SK-N-SH (cell line): ENCODE results near the gene FDXACB1.

Experiments
- CHD2 ChIP-seq: fragments of 150-350 bp; IDR thresholded peaks from 2 replicates; pipeline ENCODE4 v1.6.1; 2018; ENCODE audit warnings: low read length; ENCODE audit not compliant: partially characterized antibody
- FOXJ3 ChIP-seq: sonication (generic); formaldehyde crosslinking; IDR thresholded peaks from 2 replicates; pipeline ENCODE4 v1.5.1; 2020; ENCODE audit warnings: mild to moderate bottlenecking, missing genetic modification reagents
- POLR2AphosphoS5 ChIP-seq: IDR thresholded peaks from 2 replicates; pipeline ENCODE4 v1.6.1; 2012; ENCODE audit warnings: low read depth, low read length
- RAD21 ChIP-seq: IDR thresholded peaks from 2 replicates; pipeline ENCODE4 v1.6.1; 2012; ENCODE audit warnings: mild to moderate bottlenecking, low read length
- RFX5 ChIP-seq: IDR thresholded peaks from 2 replicates; pipeline ENCODE4 v1.6.1; 2012; ENCODE audit warnings: mild to moderate bottlenecking, improper control_type of control experiment, low read length
- USF2 ChIP-seq: fragments of 150-350 bp; IDR thresholded peaks from 2 replicates; pipeline ENCODE4 v1.6.1; 2017; ENCODE audit warnings: antibody characterized with exemption, low read length, low read depth, borderline replicate concordance
- YY1 ChIP-seq: IDR thresholded peaks from 2 replicates; pipeline ENCODE4 v1.4.0; 2012; ENCODE audit warnings: low read depth, mild to moderate bottlenecking
- TF ChIP-seq, protein P1 (sequence below): fragments of 200-600 bp; sonication (generic); IDR thresholded peaks from 2 replicates; pipeline ENCODE4 v1.6.1; 2017; ENCODE audit warnings: antibody characterized with exemption, mild to moderate bottlenecking, moderate library complexity
- TF ChIP-seq, protein P2 (sequence below): IDR thresholded peaks from 2 replicates; pipeline ENCODE4 v1.6.1; 2012; ENCODE audit warnings: mild to moderate bottlenecking, low read depth, low read length, moderate library complexity

- TF ChIP-seq RAD21 (no peak), POLR2AphosphoS5 (no peak), FOXJ3 (CRISPR knock-in tag) (no peak), RFX5 (no peak), USF2 (no peak), YY1 (no peak), CHD2 (no peak)
- TF ChIP-seq, protein P1, sequence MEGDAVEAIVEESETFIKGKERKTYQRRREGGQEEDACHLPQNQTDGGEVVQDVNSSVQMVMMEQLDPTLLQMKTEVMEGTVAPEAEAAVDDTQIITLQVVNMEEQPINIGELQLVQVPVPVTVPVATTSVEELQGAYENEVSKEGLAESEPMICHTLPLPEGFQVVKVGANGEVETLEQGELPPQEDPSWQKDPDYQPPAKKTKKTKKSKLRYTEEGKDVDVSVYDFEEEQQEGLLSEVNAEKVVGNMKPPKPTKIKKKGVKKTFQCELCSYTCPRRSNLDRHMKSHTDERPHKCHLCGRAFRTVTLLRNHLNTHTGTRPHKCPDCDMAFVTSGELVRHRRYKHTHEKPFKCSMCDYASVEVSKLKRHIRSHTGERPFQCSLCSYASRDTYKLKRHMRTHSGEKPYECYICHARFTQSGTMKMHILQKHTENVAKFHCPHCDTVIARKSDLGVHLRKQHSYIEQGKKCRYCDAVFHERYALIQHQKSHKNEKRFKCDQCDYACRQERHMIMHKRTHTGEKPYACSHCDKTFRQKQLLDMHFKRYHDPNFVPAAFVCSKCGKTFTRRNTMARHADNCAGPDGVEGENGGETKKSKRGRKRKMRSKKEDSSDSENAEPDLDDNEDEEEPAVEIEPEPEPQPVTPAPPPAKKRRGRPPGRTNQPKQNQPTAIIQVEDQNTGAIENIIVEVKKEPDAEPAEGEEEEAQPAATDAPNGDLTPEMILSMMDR, result no peak
- TF ChIP-seq, protein P2, sequence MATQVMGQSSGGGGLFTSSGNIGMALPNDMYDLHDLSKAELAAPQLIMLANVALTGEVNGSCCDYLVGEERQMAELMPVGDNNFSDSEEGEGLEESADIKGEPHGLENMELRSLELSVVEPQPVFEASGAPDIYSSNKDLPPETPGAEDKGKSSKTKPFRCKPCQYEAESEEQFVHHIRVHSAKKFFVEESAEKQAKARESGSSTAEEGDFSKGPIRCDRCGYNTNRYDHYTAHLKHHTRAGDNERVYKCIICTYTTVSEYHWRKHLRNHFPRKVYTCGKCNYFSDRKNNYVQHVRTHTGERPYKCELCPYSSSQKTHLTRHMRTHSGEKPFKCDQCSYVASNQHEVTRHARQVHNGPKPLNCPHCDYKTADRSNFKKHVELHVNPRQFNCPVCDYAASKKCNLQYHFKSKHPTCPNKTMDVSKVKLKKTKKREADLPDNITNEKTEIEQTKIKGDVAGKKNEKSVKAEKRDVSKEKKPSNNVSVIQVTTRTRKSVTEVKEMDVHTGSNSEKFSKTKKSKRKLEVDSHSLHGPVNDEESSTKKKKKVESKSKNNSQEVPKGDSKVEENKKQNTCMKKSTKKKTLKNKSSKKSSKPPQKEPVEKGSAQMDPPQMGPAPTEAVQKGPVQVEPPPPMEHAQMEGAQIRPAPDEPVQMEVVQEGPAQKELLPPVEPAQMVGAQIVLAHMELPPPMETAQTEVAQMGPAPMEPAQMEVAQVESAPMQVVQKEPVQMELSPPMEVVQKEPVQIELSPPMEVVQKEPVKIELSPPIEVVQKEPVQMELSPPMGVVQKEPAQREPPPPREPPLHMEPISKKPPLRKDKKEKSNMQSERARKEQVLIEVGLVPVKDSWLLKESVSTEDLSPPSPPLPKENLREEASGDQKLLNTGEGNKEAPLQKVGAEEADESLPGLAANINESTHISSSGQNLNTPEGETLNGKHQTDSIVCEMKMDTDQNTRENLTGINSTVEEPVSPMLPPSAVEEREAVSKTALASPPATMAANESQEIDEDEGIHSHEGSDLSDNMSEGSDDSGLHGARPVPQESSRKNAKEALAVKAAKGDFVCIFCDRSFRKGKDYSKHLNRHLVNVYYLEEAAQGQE, result no peak
Measured at GRCh38 chr11:111912535-111912934, 33.6 kb upstream of the FDXACB1 start, which contains the start of gene HSPB2.
